Neutrophil (primary cell): ENCODE measurements around the gene ZNF280C.

Experiments used
- H3K27ac ChIP-seq: fragments of 200-600 bp; sonication (generic); 2 replicates; pipeline ENCODE4 v1.5.1; 2016; ENCODE audit warnings: mild to moderate bottlenecking, moderate library complexity
- H3K27me3 ChIP-seq: fragments of 200-600 bp; sonication (generic); 2 replicates; pipeline ENCODE4 v1.6.0; 2016; ENCODE audit warnings: mild to moderate bottlenecking
- H3K36me3 ChIP-seq: fragments of 200-600 bp; sonication (generic); 2 replicates; pipeline ENCODE4 v1.5.1; 2017
- H3K4me1 ChIP-seq, 2 experiments: fragments of 200-600 bp in 1 of 2; sonication (generic) in 1 of 2; 1 replicate in 1 of 2; 2 replicates in 1 of 2; pipeline versions ENCODE4 v1.5.1 to v1.6.1; 2013 to 2016; ENCODE audit warnings: low read depth in 1 of 2, low read length in 1 of 2, mild to moderate bottlenecking in 1 of 2, moderate library complexity in 1 of 2; ENCODE audit not compliant: control insufficient read depth in 1 of 2, insufficient read depth in 1 of 2
- H3K4me3 ChIP-seq, 2 experiments: fragments of 200-600 bp in 1 of 2; sonication (generic) in 1 of 2; 1 replicate in 1 of 2; 2 replicates in 1 of 2; pipeline ENCODE4 v1.5.1; 2013 to 2016; ENCODE audit warnings: low read depth in 1 of 2, low read length in 1 of 2, mild to moderate bottlenecking in 1 of 2, moderate library complexity in 1 of 2
- H3K9me3 ChIP-seq: fragments of 200-600 bp; sonication (generic); 2 replicates; pipeline ENCODE4 v1.5.1; 2016
- TF ChIP-seq, protein P1 (sequence below): fragments of 200-600 bp; sonication (generic); IDR thresholded peaks from 2 replicates; pipeline ENCODE4 v1.5.1; 2016; ENCODE audit warnings: antibody characterized with exemption

The ZNF280C gene

DNA sequence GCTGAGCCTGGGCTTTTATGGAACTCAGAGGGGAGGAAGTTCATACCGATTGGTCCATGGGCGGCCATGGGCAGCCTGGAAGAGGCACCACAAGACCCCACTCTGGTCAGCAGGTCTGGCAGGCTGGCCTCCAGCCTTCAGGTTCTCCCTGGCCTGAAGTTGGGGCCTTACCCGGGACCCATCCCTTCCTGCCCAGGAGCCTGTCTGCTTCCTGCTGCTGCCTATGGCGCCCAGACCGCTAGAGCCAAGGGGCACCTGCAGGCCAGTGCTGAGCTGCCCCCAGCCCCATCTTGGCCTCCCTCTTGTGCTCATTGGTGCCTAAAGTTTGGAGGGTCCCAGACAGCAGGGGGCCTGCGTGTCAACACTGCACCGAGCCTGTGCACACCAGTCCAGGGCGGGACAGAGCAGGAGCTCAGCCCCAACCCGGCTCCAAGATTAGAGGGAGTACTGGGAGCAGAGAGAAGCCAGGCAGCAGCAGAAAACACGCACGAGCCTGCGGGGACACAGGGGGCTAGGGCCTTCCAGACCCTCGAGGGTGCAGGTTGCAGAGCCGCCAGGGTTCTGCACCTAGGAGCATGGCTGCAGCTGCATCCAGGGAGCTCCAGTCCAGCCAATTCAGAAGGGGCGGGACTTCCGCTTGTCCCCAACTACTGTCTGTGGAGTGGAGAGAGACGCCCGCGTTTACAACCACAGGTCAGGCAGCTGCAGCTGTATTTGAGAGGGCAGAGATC lies 30.7 kb upstream of the ZNF280C start:
- H3K9me3 ChIP-seq = no peaks in the 10 kb centered on the region
- no peak overlapping the region for H3K27ac ChIP-seq
- H3K27me3 ChIP-seq = no peaks in the 10 kb centered on the region
- no peaks in the 10 kb centered on the region for H3K4me1 ChIP-seq
- H3K36me3 ChIP-seq = no peaks in the 10 kb centered on the region
- TF ChIP-seq, protein P1, sequence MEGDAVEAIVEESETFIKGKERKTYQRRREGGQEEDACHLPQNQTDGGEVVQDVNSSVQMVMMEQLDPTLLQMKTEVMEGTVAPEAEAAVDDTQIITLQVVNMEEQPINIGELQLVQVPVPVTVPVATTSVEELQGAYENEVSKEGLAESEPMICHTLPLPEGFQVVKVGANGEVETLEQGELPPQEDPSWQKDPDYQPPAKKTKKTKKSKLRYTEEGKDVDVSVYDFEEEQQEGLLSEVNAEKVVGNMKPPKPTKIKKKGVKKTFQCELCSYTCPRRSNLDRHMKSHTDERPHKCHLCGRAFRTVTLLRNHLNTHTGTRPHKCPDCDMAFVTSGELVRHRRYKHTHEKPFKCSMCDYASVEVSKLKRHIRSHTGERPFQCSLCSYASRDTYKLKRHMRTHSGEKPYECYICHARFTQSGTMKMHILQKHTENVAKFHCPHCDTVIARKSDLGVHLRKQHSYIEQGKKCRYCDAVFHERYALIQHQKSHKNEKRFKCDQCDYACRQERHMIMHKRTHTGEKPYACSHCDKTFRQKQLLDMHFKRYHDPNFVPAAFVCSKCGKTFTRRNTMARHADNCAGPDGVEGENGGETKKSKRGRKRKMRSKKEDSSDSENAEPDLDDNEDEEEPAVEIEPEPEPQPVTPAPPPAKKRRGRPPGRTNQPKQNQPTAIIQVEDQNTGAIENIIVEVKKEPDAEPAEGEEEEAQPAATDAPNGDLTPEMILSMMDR = no peak
- no peak overlapping the region for H3K4me3 ChIP-seq

DNA sequence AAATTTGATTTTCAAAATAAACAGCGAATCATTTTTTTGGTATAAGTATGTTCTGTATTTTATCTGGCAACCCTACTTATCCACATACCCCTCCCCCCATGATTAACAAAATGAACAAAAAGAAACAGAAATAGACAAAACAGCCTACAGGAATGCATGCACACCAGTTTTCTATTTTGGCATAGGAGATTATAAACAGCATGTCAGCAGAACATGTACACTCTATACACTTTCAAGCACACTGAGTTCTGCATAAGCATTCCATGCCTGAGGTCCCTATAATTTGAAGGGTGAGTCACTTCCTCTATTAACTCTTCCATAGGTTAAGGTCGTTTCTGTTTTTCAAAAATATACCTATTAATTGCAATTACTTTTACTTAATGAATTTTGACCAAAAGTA lies 28.0 kb upstream of the ZNF280C start:
- TF ChIP-seq, protein P1 = no peak
- no peaks in the 10 kb centered on the region for H3K4me1 ChIP-seq
- H3K4me3 ChIP-seq = no peak overlapping the region
- H3K27ac ChIP-seq = no peak overlapping the region
- H3K9me3 ChIP-seq = no peaks in the 10 kb centered on the region
- H3K36me3 ChIP-seq = no peaks in the 10 kb centered on the region
- no peaks in the 10 kb centered on the region for H3K27me3 ChIP-seq

DNA sequence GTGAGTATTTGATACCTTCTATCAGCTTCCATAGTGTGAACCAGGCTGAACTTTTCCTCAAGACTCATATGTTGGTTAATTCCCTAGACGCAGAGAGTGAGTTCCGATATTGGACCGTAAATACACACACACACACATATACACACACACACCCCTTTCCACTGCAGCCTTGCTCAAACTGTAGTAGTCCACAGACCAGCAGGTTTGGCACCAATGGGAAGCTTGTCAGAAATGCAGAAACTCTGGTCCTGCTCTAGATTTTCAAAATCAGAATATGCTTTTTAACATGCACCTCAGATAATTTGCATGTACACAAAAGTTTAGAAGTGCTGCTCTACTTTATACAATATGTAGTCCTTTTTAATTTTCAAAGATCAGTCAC lies 27.6 kb upstream of the ZNF280C start:
- Histone ChIP-seq H3K27ac (no peak overlapping the region), H3K4me1 (no peaks in the 10 kb centered on the region), H3K9me3 (no peaks in the 10 kb centered on the region), H3K36me3 (no peaks in the 10 kb centered on the region), H3K27me3 (no peaks in the 10 kb centered on the region), H3K4me3 (no peak overlapping the region)
- TF ChIP-seq, protein P1 = no peak

DNA sequence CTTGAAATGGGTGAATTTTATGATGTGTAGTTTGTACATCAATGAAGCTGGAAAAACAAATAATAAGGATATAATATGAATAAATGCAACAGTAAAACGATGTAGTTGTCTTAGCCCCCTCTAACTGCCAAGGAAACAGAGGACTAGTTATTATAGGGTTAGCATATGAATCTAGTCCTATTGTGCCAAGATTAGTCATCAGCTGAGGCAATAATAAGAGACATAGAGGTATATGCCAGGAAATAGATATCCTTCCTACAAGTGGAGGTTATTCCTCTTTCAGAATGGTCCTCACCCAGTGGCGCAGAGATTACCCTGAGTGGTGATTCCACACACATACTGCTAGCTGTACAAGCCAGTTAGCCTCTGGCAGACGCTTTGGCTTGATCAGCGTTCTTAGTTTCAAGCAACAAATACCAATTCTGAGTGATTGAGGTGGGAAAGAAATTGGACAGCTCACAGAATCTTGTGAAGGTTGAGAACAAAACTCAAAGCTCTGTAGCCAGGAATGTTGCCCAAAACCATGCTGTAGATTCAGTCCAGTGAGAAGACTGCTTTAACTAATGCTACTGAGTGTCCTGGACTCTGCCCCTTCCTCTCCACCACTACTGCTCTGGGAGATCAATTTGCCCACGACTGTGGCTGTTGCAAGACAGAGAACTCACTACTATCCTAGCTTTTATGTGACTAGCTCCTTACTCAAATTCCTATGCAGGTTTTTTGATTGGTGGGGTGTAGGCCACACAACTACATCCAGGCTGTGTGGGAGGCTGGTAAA lies 27.0 kb upstream of the ZNF280C start:
- H3K9me3 ChIP-seq = no peaks in the 10 kb centered on the region
- TF ChIP-seq, protein P1 = no peak
- no peak overlapping the region for H3K4me3 ChIP-seq
- H3K27ac ChIP-seq = no peak overlapping the region
- no peaks in the 10 kb centered on the region for H3K27me3 ChIP-seq
- no peaks in the 10 kb centered on the region for H3K4me1 ChIP-seq
- H3K36me3 ChIP-seq = no peaks in the 10 kb centered on the region

DNA sequence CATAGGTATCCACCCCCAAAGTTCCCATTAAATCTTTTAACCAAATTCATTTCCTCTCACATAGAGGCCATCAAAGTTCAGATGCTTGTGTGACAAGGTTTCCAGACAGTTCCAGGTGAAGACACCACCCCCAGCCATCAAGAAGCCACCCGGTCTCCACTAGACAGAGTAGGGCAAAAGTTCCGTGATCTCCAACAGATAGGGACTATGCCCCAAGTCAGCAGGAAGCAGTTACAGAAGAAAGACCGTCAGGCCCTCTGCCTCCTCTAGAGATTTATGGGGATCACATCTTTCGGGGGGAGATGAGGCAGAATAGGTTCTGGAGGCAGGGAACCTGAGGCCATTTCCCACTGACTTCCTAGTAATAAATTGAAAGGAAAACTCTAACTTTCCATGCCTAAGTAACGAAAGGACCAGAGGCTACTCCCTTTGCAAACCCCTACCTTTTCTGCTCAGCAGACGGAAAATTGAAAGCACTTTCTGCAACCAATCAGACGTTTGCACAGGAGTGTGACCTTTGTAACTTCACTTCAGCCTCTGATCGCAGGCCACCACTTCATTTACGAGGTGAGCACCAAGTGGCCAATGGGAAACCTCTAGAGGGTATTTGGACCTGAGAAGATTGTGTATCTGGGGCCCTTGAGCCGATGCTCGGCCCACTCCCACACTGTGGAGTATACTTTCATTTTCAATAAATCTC lies 18.5 kb upstream of the ZNF280C start:
- H3K4me1 ChIP-seq = no peaks in the 10 kb centered on the region
- H3K4me3 ChIP-seq = no peak overlapping the region
- no peaks in the 10 kb centered on the region for H3K36me3 ChIP-seq
- H3K27ac ChIP-seq = no peak overlapping the region
- no peaks in the 10 kb centered on the region for H3K27me3 ChIP-seq
- no peaks in the 10 kb centered on the region for H3K9me3 ChIP-seq
- TF ChIP-seq, protein P1 = no peak
